HG02642 (cell line): Measurements from ENCODE around the gene FOXN4.

Source experiments
- ATAC-seq: cut with Tn5 transposase; IDR thresholded peaks from one replicate; pipeline ENCODE4 v1.9.1; 2021; ENCODE audit warnings: mild to moderate bottlenecking; ENCODE audit not compliant: unreplicated experiment, poor library complexity

The FOXN4 gene

DNA sequence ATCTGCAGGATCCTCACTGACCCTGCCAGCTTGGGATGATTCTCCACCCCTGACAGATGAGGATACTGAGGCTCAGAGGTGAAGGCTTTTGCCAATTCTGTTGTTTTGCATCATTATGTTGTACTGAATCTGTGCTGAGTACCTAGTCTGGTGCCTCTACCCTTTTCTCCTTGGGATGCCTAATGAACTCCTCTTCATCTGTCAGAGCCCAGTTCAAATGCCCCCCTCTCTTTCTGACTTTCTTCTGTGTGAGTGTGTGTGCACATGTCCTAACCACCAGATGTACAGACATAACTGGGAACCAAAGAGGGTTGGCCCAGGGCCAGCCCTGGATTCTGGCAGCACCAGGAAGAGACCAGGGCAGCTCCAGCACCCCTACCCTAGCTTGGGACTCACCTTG is 22.8 kb downstream of the FOXN4 start:
- no peak for ATAC-seq

DNA sequence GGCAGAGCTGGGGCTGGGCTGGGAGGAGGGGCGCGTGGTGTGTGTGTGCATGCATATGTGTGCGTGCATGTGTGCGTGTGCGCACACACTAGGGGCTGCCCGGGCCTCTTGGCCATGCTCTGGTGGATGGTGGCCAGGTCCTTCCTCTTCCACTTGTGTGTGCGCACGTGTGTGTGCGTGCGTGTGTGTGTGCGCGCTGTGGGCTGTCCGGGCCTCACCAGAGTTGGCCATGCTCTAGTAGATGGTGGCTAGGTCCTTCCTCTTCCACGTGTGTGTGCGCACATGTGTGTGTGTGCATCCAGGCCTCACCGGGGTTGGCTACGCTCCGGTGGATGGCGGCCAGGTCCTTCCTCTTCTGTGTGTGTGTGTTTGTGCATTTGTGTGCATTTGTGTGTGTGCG is 24.7 kb downstream of the FOXN4 start:
- ATAC-seq: no peak

DNA sequence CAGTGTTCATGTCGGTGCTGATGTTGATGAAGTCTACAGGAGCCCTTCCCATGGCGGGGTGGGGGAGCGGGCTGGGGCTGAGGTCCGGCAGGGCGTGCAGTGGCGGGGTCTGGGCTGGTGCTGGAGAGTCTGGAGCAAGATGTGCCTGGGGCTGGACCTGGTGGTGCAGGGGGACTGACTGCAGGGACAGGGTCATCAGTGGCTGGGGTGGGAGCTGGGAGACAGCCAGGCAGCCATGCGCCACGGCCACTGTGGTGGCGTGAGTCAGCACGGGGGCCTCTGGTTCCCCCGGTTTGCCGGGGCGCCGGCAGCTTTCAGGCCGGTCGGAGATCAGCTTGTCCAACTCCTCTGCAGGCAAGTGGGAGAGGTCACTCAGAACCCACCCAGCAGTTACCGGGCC is 27.6 kb downstream of the FOXN4 start:
- no peak for ATAC-seq

DNA sequence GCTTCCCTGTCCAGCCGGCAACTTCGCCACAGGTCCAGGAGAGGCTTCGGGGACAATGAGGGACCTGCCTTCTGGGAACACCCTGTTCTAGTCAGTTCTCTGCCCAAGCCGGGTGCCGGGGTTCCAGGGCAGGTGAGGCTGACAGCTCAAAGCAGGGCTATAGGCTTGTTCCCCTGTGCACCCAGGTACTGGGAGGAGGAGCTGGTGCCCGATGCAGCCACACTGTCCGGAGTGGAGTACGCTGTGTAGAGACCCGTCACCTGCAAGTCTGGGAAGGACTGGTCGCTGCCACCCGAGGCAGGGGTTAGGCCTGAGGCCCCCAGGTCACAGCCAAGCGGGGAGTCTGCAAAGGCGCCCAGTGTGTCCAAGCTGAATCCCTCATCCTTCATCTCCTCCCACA is 29.6 kb downstream of the FOXN4 start:
- ATAC-seq: no peak

DNA sequence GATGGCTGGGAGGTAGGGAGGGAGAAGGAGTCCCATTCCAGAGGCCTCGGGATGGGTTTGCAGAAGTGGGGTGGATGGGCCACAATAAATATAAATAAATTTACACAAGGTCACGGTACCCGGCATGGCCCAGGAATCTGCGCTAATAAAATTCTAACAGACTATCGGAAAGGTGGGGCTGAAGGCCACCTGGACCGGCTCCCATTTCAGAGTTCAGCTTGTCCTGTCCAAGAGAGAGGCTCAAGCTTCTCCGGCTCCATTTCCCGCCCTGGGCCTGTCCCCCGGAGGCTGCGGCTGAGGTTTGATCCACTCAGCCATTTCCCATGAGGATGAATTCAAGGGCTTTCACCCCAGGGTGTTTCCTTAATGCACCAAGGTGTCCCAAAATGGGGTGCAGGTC is 30.2 kb downstream of the FOXN4 start:
- no peak for ATAC-seq

DNA sequence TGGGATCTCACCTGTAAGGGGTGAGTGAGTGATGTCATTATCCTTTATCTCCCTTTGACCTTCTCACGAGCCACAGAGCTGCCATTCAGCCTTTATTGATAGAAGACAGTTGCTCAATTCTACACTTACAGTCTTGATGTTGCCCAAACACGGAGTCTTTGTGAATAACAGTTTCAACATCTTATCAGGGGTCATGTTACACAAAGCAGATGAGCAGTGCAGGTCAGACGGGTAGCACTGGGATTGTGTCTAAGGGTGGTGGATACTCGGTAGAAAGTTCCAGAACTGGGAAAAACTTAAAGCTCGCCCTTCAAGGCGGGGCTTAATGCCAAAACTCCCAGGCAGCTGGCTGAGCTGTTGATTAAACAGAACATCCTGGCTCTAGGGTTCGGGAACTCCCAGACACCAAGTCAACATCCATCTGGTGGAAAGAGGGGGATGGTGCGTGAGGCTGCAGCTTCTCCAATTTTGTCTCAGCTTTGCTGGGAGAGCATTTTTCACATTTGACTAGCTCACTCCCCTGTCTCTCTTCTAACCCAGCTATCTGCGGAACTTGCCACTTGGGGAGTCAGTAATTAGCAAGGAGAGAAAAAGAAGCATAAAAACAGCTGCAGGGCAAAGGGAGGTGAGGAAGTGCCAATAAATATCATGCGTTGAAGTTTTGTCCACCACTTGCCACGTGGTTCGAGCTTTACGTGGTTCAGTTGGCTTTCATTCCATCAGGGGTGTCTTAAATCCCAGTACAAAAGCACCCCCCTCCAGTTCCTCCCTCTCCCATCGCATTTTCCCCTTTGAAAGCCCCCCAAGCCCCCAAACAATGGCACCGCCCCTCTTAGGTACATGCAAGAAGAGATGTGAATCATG is 31.0 kb downstream of the FOXN4 start:
- no peak for ATAC-seq

DNA sequence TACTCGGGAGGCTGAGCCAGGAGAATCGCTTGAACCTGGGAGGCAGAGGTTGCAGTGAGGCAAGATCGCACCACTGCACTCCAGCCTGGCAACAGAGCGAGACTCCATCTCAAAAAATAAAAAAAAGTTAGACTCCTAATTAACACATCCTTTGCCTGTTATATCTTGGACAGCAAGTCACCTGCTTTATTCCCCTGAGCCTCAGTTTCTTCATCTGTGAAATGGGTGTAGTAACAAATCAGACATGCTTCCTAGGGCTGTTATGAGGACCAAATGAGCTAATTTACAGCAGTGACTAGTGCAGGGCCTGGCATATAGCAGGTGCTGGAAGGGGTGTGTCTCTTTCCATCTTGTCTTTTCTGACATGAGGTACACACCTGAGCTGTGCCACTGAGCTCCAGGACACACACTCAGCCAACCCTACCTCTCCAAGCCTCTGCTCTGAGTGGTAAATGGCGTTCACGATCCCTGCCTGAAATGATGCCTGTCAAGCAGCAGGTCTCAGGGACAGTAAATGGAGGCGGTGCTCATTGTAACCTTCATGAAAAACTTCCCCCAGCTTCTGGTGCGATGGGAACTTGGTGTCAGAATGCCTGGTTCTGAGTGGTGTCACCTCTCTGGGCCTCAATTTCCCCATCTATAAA is 31.7 kb downstream of the FOXN4 start:
- no peak for ATAC-seq

DNA sequence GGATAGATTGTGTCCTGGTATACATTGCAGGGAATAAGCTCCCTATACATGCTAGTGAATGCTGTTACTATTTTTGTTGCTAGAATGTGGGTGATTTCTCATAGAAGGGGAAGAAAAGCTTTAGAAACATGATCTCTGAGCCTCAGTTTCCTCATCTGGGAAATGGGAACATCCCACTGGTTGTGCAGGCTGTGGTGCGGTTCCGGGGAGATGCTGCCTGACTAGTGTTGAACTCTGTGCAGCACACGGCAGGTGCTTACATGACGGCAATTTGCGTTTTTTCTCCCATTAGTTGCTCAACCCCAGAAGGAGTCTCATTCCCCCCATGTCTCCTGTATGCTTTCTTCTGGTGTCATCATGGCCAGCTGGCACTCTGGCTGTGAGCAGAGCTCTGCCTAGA is 32.9 kb downstream of the FOXN4 start:
- ATAC-seq: no peak

DNA sequence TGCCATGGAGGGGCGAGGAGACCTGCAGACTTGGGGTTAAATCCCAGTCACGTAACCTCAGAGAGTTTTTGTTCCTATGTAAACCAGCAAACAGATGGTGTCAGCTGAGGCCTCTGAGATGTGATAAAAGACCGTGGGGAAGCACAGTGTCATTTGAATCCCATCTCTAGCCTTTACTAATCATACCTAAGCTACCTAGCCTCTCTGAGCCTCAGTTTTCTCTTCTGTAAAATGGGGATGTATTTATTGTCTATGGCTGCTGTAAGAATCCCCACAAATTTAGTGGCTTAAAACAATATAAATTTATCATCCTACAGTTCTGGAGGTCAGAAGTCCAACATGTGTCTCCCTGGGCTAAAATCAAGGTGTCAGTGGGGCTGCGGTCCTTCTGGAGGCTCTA is 33.9 kb downstream of the FOXN4 start:
- ATAC-seq: no peak

DNA sequence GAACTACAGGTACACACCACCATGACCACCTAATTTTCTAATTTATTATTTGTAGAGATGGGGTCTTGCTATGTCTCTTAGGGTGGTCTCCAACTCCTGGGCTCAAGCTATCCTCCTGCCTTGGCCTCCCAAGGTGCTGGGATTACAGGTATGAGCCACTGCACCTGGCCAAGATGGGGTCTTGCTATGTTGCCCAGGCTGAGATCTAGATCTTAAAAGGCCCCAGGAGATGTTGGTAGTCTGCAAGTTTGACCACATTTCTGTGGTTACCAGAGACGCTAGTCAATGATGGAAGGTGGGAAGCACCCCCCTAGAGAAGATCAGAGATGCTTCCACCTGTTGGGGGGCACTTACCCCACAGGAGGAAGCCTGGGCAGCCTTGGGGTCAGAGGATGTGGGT is 34.7 kb downstream of the FOXN4 start:
- ATAC-seq: no peak

DNA sequence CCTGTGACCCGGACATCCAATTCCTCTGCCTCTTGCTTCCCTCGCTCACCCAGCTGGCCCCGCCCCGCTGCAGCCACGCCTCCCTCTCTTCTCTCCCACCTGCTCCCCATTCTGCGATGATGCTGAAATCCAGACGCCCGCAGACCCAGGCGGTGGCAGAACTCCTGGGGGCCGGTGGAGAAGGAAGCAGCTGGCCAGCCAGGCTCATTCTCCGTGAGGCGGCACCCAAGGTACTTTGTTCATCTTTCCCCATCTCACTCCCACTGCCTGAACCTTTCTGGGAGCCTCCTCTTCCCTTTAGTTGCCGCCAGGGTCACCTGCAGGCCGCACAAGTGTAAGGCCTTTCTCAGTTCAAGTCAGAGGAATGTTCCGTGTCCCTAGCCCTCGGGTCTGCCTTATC is 35.7 kb downstream of the FOXN4 start:
- no peak for ATAC-seq

DNA sequence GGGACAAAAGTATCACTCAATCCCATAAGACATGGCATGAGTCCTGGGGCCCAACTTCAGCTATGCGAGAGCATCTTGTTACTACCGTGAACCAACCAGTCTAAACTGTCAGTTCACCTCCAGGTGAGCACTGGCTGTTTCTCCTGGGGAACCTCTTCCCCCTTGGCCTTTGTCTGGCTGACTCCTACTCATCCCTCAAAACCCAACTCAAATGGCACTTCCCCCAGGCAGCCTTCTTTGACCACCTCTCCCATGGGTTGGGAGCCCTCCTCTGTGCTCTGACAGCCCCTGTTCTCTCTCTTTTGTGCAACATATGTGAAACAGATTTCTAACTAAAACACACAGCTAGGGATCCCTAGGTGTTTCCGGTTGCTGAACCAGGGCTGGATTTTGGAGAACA is 37.7 kb downstream of the FOXN4 start:
- no peak for ATAC-seq

DNA sequence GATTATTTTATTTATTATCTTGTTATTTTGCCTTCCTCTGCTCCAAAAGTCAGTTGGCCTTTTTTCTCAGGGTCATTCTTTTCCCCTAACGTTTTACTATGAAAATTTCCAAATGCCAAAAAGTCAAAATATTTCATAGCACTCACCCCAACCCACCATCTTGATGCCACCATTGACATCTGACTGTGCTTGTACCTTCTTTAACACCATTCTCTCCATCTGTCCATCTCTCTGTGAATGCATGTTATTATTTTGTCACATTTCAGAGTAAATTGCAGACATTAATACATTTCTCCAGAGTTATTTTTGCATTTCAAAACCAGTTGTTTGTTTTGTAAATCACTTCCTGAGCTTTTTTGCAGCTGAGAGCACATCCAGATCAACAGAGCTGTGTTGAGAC is 38.6 kb downstream of the FOXN4 start:
- no peak for ATAC-seq

DNA sequence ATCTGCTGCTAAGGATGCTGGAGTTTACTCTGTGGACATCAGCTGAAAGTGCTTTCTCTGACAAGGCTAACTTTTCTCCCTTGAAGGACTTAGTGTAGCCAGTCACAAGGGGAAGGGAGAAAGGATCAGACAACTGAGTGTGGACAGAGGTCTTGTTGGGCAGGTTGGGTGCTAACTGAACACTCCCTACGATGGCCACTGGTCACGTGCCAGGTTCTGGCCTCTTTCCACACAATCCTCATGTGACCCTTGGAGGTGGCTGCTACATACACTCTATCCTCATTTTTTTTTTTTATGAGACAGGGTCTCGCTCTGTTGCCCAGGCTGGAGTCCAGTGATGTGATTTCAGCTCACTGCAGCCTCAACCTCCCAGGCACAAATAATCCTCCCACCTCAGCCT is 39.7 kb downstream of the FOXN4 start:
- ATAC-seq: no peak

DNA sequence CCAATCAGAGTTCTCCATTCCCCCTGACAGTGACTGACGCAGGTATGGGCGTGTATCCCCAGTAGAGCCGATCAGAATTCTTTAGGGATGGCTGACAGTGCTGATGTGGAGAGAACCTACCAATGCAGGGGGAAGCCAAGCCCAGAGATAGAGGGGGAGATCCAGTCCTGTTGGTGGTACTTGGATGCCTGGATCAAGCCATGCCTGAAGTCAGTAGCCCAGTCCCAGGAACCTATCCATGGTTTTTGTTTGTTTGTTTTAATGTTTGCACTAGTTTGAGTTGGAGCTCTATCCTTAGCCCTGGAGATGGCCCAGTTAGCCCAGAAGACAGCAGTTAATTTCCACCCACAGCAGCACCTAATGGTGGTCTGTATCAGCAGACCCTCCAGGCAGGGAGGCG is 40.2 kb downstream of the FOXN4 start:
- no peak for ATAC-seq

DNA sequence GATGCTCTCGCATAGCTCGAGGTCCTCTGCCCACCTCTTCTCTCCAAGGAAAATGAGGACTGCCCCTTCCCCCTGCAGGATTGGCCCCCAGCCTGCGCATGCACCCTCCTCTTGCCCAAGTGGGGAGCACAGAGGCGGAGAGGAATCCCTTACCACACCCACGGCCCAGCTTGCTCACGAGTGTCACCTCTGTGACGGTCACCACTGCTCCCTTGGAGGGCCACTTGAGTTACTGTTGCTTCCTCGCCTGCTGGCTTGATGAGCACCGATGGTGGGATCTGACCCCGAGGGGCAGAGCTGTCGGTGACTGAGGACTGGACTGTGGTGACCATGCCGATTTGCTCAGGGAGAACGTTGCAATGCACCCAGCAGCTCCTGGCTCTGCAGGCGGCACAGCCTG is 41.7 kb downstream of the FOXN4 start:
- no peak for ATAC-seq

DNA sequence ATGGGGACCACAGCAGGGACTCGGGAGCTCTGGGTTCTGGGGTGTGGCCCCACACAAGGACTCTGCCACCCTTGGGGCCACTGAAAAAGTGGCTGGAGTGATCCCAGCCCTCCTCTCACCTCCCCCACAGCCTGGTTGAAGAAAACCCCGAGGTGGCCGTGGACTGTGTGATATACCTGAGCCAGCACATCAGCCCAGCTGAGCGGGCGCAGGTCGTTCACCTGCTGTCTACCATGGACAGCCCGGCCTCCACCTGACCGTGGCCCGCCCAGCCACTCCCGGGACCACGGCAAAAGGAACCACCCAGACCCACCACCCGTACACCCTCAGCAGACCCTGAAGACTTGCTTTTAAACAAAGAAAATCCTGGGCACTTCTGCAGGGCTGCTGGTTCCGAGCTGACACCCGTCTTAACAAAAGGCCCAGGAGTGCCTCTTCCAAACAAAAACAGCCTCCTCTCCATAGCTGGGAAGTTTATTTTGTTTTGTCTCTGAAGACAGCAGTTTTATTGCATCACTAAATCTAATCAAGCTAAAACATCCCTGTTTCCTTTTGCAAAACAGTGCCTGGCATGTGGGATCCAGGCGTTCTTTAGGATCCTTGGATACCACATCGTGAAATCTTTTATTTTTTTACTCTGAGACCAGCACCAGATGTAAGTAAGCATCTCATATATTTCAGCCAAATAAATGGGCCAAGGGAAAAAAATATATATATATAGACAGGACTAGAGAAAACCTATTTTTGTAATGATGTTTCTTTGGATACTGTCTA is 42.8 kb downstream of the FOXN4 start:
- ATAC-seq: no peak

DNA sequence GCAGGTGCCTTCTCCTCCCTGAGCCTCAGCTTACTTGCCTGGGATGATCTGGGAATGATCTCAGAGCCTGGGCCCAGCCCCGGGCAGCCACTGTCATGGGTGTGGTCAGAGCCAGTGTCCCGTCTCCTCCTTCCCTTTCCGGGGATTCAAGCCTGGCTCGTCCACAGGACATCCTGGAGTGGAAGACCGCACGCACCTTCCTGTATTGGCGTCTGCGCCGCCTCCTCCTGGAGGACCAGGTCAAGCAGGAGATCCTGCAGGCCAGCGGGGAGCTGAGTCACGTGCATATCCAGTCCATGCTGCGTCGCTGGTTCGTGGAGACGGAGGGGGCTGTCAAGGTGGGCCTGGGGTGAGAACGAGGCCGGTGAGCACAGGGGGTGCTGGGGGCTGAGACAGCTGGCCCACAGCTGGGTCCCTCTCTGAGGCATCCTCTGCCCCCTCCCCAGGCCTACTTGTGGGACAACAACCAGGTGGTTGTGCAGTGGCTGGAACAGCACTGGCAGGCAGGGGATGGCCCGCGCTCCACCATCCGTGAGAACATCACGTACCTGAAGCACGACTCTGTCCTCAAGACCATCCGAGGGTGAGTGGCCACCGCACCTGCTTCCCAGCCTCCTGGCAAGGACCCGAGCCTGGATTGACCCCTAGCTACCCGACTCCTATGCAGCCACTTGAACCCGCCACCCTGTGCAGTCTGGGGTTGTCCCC is 44.0 kb downstream of the FOXN4 start:
- no peak for ATAC-seq

DNA sequence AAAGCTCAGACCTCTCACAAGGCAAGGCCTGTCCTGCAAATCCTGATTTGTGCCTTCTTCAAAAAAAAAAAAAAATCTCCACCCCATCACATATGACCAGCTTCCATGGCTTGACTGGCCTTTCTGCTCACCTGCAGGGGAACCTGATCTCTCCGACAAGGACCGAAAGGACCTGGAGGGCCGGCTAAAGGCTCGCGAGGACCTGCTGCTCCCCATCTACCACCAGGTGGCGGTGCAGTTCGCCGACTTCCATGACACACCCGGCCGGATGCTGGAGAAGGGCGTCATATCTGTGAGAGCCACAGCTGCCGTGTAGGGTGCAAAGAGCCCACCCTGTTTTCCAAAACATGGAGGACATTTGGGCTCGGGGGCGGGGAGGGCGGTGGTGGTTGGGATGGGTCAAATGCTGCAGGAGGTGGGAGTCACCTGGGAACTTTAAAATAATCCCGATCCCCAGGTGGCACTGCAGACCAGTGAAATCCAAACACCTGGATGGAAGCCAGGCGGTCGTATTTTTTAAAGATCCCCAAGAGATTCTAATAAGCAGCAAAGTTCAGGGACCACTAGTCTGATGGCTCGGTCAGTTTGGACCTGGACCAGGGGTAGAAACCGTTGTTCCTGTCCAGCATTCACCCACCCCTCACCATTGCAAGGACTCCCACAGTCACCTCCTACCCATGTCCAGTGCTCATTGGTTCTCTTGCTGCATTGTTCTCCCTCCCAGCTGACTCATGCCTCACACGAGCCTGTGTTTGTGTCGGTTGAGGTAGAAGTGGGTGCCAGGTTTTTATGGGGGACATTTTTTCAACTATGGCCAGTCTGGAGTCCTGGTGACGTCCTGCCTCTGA is 44.8 kb downstream of the FOXN4 start:
- no peak for ATAC-seq

DNA sequence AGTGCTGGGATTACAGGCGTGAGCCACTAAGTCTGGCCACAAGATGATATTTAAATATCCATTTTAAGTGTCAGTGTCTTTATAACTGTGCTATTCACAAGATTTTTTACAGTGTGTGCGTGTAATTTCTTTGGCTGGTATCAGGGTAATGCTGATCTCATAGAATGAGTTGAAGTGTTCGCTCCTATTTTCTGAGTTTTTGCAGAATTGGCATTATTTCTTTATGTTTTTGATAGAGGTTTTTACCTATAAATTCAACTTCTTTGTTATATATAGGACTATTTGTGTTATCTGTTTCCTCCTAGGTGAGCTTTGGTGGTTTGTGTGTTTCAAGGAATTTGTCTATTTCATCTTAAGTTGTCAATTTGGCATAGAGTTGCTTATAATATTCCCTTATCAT is 45.6 kb downstream of the FOXN4 start:
- no peak for ATAC-seq
